CD4-positive, alpha-beta T cell (primary cell): ENCODE data around the gene OCA2. TPM values are rescaled to one million over a fixed set of nuclear protein-coding genes. Genes with fewer than 3 reads are reported as not detected.

ENCODE experiments used
- ATAC-seq: fragments of 200-7000 bp; cut with Tn5 transposase; one replicate; pipeline ENCODE4 v1.10.0; 2022; ENCODE audit warnings: mild to moderate bottlenecking; ENCODE audit not compliant: poor library complexity
- CTCF ChIA-PET: fragments of 350-600 bp; sonication (Branson Sonifier 250); formaldehyde crosslinking; loops from one replicate; lab custom pipeline; 2021; ENCODE audit warnings: antibody characterized with exemption, inconsistent platforms; lab: Charles Lee
- POLR2A ChIA-PET: fragments of 350-600 bp; sonication (Branson Sonifier 250); formaldehyde crosslinking; loops from one replicate; lab custom pipeline; 2021; ENCODE audit warnings: antibody characterized with exemption, inconsistent platforms; lab: Charles Lee
- DNase-seq, 14 experiments: peaks; one replicate each; pipeline ENCODE4 v3.0.0-alpha.2; 2013 to 2020; ENCODE audit warnings: mixed read lengths in 2 of 14
- H3K27ac ChIP-seq, 2 donors: one replicate each; pipeline versions ENCODE4 v1.5.1 to v1.7.0; 2013; ENCODE audit warnings: low read length in 2 of 2, low read depth in 1 of 2, mild to moderate bottlenecking in 1 of 2
- H3K27me3 ChIP-seq, 2 experiments: 1 replicate in 1 of 2; 2 replicates in 1 of 2; pipeline versions ENCODE4 v1.6.1 to v1.7.0; 2013; ENCODE audit warnings: low read length in 2 of 2, control low read depth in 1 of 2, mild to moderate bottlenecking in 1 of 2, moderate library complexity in 1 of 2; ENCODE audit not compliant: insufficient read depth in 2 of 2, control insufficient read depth in 1 of 2
- H3K36me3 ChIP-seq: one replicate; pipeline ENCODE4 v1.6.1; 2013; ENCODE audit warnings: low read length, control low read depth; ENCODE audit not compliant: insufficient read depth
- H3K4me1 ChIP-seq: one replicate; pipeline ENCODE4 v1.6.1; 2013; ENCODE audit warnings: low read length, control low read depth; ENCODE audit not compliant: insufficient read depth
- H3K4me3 ChIP-seq: one replicate; pipeline ENCODE4 v1.5.1; 2013; ENCODE audit warnings: mild to moderate bottlenecking, low read length, moderate library complexity
- H3K9me3 ChIP-seq, 2 experiments: 1 replicate in 1 of 2; 2 replicates in 1 of 2; pipeline versions ENCODE4 v1.6.1 to v1.7.0; 2013; ENCODE audit warnings: low read length in 2 of 2, mild to moderate bottlenecking in 2 of 2, control low read depth in 1 of 2, moderate library complexity in 1 of 2; ENCODE audit not compliant: control insufficient read depth in 1 of 2, insufficient read depth in 1 of 2
- H3K27ac Mint-ChIP-seq: one replicate; pipeline ENCODE4 v1.8.0; 2020; ENCODE audit warnings: mixed read lengths
- H3K27me3 Mint-ChIP-seq: one replicate; pipeline ENCODE4 v1.8.0; 2021; ENCODE audit warnings: mixed read lengths
- H3K36me3 Mint-ChIP-seq: one replicate; pipeline ENCODE4 v1.8.0; 2021; ENCODE audit warnings: low read depth, mixed read lengths
- H3K4me1 Mint-ChIP-seq: one replicate; pipeline ENCODE4 v1.8.0; 2021; ENCODE audit warnings: low read depth, mixed read lengths
- H3K4me3 Mint-ChIP-seq: one replicate; pipeline ENCODE4 v1.8.0; 2020; ENCODE audit warnings: mild to moderate bottlenecking, mixed read lengths
- H3K9me3 Mint-ChIP-seq: one replicate; pipeline ENCODE4 v1.8.0; 2020; ENCODE audit warnings: mixed read lengths
- CTCF ChIP-seq: fragments of 200-600 bp; IDR thresholded peaks from one replicate; pipeline ENCODE4 v1.8.0; 2022; ENCODE audit warnings: antibody characterized with exemption, mild to moderate bottlenecking
- intact Hi-C, 2 experiments: fragments of 100-400 bp; cut with DNase I in 1 of 2; cut with micrococcal nuclease in 1 of 2; formaldehyde crosslinking; loops; one replicate each; pipeline versions ENCODE4 v1.15.1 to v1.9.0; 2023 to 2025; cut with DNase I, micrococcal nuclease
- total RNA-seq, 174 experiments: library from RNA in 2 of 174; stranded (reverse) in 2 of 174; gene quantifications; one replicate each; pipeline ENCODE4 v1.2.3 and lab custom pipeline; 2021 to 2026

Gene OCA2
- total RNA-seq, 2 experiments from 2014 or later = not detected

DNA sequence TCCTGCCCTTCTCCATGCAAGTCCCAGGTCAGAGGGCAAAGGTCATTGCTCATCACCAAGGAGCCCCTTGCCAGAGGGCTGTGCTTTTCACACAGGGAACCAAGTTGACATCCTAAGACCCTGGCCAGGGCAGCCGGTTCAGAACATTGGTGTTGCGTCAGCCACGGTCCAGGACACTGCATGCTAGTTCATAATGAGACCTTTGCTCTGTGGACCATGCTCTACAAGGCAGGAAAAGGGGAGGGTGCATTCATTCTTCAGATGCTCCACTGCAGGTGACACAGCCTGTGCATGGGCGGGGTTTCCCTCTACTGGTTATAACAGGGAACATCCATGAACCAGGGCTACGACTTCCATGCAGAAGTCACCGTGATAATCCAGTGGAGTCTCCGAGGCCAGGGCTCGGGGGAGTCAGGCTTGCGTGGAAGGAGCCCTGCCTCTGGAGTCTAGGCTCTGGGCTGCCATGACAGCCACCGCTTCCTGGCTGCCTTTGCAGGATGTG lies 81.6 kb downstream of the OCA2 start:
- ChIA-PET CTCF (no interaction called here), POLR2A (no interaction called here)
- no peak for TF ChIP-seq CTCF
- no peak overlapping the region for H3K27ac ChIP-seq
- Mint-ChIP-seq H3K4me1 (no peaks in the 10 kb centered on the region), H3K9me3 (no peaks in the 10 kb centered on the region), H3K27me3 (no peaks in the 10 kb centered on the region), H3K4me3 (no peak overlapping the region), H3K27ac (no peak overlapping the region), H3K36me3 (no peaks in the 10 kb centered on the region)
- H3K9me3 ChIP-seq = no peaks in the 10 kb centered on the region
- ATAC-seq (no peak), DNase-seq (no peak)
- H3K4me3 ChIP-seq = no peak overlapping the region
- H3K27me3 ChIP-seq = no peaks in the 10 kb centered on the region
- peaks cover 8% of the 10 kb centered on the region for H3K4me1 ChIP-seq
- H3K36me3 ChIP-seq = no peaks in the 10 kb centered on the region
- intact Hi-C loops = no loop called here

DNA sequence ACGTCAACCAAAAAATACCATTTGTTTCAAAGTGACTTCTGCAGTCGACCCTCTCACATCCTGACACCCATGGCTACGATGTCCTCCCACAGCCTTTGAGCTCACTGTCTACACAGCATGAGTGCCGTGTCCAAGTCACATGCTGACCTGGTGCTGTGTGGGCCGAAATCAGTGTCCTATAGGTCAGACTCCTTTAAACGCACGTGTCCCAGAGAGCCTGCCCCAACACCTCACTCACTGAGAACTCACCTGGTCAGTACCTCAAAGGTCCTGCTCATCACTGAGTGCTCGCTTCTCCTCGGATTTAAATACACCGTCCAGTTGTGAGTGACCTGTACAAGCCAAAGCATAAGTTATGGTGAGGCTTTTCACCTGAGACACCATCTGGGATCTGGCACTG lies 83.3 kb downstream of the OCA2 start:
- Mint-ChIP-seq H3K4me3 (no peak overlapping the region), H3K27me3 (no peaks in the 10 kb centered on the region), H3K36me3 (no peaks in the 10 kb centered on the region), H3K4me1 (no peaks in the 10 kb centered on the region), H3K9me3 (no peaks in the 10 kb centered on the region), H3K27ac (no peak overlapping the region)
- no peaks in the 10 kb centered on the region for H3K27me3 ChIP-seq
- H3K36me3 ChIP-seq = no peaks in the 10 kb centered on the region
- no peaks in the 10 kb centered on the region for H3K9me3 ChIP-seq
- H3K4me3 ChIP-seq = no peak overlapping the region
- intact Hi-C loops = no loop called here
- ATAC-seq = no peak
- ChIA-PET CTCF (no interaction called here), POLR2A (no interaction called here)
- H3K27ac ChIP-seq = no peak overlapping the region
- no peak for TF ChIP-seq CTCF
- H3K4me1 ChIP-seq = no peaks in the 10 kb centered on the region
- DNase-seq = no peak

GRCh38 chr15:28014623-28015200 lies 84.4 kb downstream of the OCA2 start:
- ChIA-PET CTCF (no interaction called here), POLR2A (no interaction called here)
- intact Hi-C loops = no loop called here
- TF ChIP-seq CTCF = no peak
- Mint-ChIP-seq H3K4me1 (no peaks in the 10 kb centered on the region), H3K9me3 (no peaks in the 10 kb centered on the region), H3K4me3 (no peak overlapping the region), H3K36me3 (no peaks in the 10 kb centered on the region), H3K27me3 (no peaks in the 10 kb centered on the region), H3K27ac (no peak overlapping the region)
- Histone ChIP-seq H3K27me3 (no peaks in the 10 kb centered on the region), H3K4me1 (no peaks in the 10 kb centered on the region), H3K9me3 (no peaks in the 10 kb centered on the region), H3K36me3 (no peaks in the 10 kb centered on the region), H3K27ac (no peak overlapping the region), H3K4me3 (no peak overlapping the region)
- ATAC-seq (no peak), DNase-seq (no peak)
